ENCODE results near the gene NCAPG2.

Gene NCAPG2

GRCh38 chr7:158655931-158656441 lies 48.6 kb downstream of the NCAPG2 start:
- in situ Hi-C loops (cut with HindIII; ENCODE audit: low sequenced_read_pairs), result no loop called here
- TF ChIP-seq CTCF (IDR thresholded peaks at IDR 0.05; ENCODE audit: low read depth, low read length, missing control alignments), result no peak
- no peak for DNase-seq (ENCODE audit: low read depth)

GRCh38 chr7:158655507-158655906 lies 49.1 kb downstream of the NCAPG2 start:
- H3K4me3 ChIP-seq (ENCODE audit: low read depth, low read length), result no peak overlapping the region
- no peak for TF ChIP-seq CTCF (IDR thresholded peaks at IDR 0.05; ENCODE audit: low read depth, low read length, missing control alignments)
- DNase-seq (ENCODE audit: low read depth), result no peak
- in situ Hi-C loops (cut with HindIII; ENCODE audit: low sequenced_read_pairs), result no loop called here

More at GRCh38 chr7:158655931-158656441, 48.6 kb downstream of the NCAPG2 start:
- no peak overlapping the region for H3K4me3 ChIP-seq (ENCODE audit: low read depth, low read length)

GRCh38 chr7:158651968-158652565 lies 52.5 kb downstream of the NCAPG2 start:
- no peak overlapping the region for H3K4me3 ChIP-seq (ENCODE audit: low read depth, low read length)
- in situ Hi-C loops (cut with HindIII; ENCODE audit: low sequenced_read_pairs), result no loop called here
- no peak for DNase-seq (ENCODE audit: low read depth)
- no peak for TF ChIP-seq CTCF (IDR thresholded peaks at IDR 0.05; ENCODE audit: low read depth, low read length, missing control alignments)

GRCh38 chr7:158650821-158651225 lies 53.8 kb downstream of the NCAPG2 start:
- no peak overlapping the region for H3K4me3 ChIP-seq (ENCODE audit: low read depth, low read length)
- in situ Hi-C loops (cut with HindIII; ENCODE audit: low sequenced_read_pairs), result no loop called here
- no peak for TF ChIP-seq CTCF (IDR thresholded peaks at IDR 0.05; ENCODE audit: low read depth, low read length, missing control alignments)
- peak; percentile 15 for DNase-seq (ENCODE audit: low read depth)

DNA sequence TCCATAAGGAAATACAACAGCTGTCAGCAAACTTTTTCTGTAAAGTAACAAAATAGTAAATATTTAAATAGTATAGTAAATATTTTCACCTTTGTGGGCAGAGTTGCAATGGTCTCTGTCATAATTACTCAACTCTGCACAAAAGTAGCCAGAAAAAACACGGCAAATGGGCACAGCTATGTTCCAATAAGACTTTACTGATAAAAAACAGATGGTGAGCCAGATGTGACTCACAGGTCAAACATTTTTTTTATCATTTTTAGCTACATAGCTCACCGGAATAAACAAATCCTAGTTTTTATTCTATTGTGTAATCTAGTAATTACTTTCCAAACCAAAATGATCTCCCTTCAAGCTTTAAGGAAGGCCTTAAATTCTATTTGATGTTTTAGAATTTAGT lies 55.3 kb downstream of the NCAPG2 start:
- no peak overlapping the region for H3K4me3 ChIP-seq (ENCODE audit: low read depth, low read length)
- DNase-seq (ENCODE audit: low read depth), result peak; percentile 82
- no peak for TF ChIP-seq CTCF (IDR thresholded peaks at IDR 0.05; ENCODE audit: low read depth, low read length, missing control alignments)
- in situ Hi-C loops (cut with HindIII; ENCODE audit: low sequenced_read_pairs), result no loop called here

DNA sequence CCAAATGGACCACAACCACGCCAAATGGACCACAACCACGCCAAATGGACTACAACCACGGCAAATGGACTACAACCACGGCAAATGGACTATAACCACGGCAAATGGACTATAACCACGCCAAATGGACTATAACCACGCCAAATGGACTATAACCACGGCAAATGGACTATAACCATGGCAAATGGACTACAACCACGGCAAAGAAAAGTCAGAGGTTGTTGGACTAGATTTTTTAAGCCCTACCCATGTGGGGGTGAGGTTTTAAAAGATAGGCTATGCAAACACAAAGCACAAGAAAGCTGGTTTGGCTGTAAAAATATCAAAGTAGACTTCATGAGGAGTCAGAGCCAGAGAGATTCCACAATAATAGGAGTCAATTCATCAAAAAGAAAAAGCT lies 55.8 kb downstream of the NCAPG2 start:
- in situ Hi-C loops (cut with HindIII; ENCODE audit: low sequenced_read_pairs), result no loop called here
- peak; percentile 44 for DNase-seq (ENCODE audit: low read depth)
- H3K4me3 ChIP-seq (ENCODE audit: low read depth, low read length), result no peak overlapping the region
- TF ChIP-seq CTCF (IDR thresholded peaks at IDR 0.05; ENCODE audit: low read depth, low read length, missing control alignments), result no peak

All from astrocyte of the cerebellum (primary cell).